DMS114 treated with DMSO at 0.1 percent for 48 hours (cell line): ENCODE results near the gene ABCC4.

Experiments used
- DNase-seq: peaks from one replicate; lab custom pipeline; 2025; ENCODE audit not compliant: unreplicated experiment; lab: John Stamatoyannopoulos, UW

Gene ABCC4

GRCh38 chr13:95122063-95122462 lies 179.2 kb downstream of the ABCC4 start:
- DNase-seq, result no peak

DNA sequence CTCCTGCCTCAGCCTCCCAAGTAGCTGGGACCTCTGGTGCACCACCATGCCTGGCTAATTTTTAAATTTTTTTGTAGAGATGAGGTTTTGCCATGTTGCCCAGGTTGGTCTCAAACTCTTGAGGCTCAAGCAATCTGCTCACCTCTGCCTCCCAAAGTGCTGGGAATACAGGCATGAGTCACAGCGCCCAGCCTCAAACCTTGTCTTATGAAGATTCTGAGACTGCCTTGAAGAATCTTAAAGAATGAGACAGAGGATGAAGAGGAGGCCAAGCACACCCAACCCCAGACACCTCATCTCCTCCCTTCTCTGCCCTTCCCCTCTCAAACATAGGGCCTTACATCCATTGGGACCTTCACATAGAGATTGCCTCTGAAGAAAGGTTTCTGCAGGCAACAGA lies 179.7 kb downstream of the ABCC4 start:
- DNase-seq, result no peak

DNA sequence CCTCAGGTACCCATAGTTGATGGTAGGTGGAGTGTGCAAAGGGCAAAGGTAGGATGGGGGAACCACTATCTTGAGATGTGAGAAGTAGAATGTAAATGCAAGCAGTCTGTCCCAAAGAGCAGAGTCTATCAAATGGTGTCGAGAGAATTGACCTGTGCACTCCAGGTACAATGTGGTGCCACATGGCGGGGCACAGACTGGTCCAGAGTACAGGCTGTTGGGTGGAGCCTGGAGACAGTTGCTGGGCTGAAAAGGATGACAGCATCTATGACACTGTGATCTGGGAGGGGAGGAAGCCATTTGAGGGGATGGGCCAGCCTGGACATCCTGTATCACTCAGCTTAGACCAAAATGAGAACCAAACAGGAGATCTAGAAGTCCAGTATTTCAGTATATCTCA lies 180.6 kb downstream of the ABCC4 start:
- no peak for DNase-seq

GRCh38 chr13:95118541-95119324 lies 182.5 kb downstream of the ABCC4 start:
- DNase-seq, result no peak

- no peak for DNase-seq
Measured at GRCh38 chr13:95117092-95117491, 184.2 kb downstream of the ABCC4 start.

- DNase-seq, result no peak
Measured at GRCh38 chr13:95115525-95115924, 185.7 kb downstream of the ABCC4 start.

GRCh38 chr13:95113601-95114000 lies 187.7 kb downstream of the ABCC4 start:
- DNase-seq, result no peak

GRCh38 chr13:95112883-95113282 lies 188.4 kb downstream of the ABCC4 start:
- no peak for DNase-seq

- DNase-seq, result no peak
Measured at GRCh38 chr13:95111608-95112007, 189.6 kb downstream of the ABCC4 start.

DNA sequence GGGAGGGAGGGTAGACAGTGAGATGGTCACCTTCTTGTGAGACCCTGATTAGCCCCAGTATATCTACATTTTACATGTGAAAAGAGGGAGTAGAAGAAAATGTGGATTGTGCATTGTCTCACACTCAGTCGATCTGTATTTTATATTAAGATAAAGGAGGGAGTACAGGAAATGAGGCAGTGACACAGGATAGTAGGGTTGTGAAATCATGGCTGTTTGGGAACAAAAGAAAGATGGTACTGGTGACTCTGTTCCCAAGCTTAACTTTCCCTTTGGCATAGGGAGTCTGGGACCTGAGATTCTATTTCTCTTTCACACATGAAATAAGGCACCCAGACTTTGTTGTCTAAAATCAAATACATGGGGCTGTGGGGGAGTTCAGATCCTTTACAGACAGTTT lies 194.7 kb downstream of the ABCC4 start:
- no peak for DNase-seq

- DNase-seq, result no peak
Measured at GRCh38 chr13:95100525-95101433, 200.5 kb downstream of the ABCC4 start.

- no peak for DNase-seq
Measured at GRCh38 chr13:95099541-95099940, 201.7 kb downstream of the ABCC4 start.

DNA sequence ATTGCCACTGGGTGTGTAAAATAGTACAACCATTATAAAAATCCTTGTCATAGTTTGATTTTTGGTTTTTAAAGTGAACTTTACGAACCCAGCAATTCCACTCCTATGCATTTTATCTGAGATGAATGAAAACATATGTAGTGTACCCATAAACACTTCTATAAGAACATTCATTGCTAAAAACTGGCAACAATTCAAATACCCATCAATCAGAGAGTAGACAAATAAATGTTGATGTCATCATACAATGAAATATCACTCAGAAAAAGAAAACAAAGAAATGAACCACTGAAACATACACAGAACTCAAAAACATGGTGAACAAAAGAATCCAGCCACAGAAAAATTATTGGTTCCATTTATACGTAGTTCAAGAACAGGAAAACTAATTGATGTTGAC lies 202.3 kb downstream of the ABCC4 start:
- no peak for DNase-seq

- DNase-seq, result no peak
Measured at GRCh38 chr13:95091755-95092154, 209.5 kb downstream of the ABCC4 start.

DNA sequence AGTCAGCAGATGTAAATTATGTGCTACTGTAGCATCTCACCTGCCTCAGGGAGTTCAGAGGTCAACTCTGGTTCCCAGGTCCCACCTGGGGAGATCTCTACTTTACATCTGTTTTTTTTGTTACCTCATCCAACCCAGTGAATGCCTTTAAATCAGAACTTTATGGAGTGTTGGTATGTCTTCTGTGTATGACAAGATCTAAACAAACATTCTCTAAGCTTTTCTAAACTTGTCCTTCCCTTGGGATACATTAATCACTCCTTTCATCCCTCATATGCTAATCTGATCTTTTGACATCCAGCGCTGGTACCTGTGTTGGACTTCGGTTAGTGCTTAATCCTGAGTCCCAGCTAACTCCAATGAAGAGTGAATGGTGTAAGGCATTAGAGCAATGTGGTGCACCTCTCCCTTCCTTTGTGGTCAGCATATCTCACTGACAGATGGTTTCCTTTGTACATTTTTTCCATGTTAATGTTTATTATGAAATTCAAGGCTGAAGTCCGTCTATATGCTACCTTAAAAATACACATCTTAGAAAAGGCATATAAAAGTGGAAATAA lies 213.4 kb downstream of the ABCC4 start:
- DNase-seq, result no peak

GRCh38 chr13:95086761-95087160 lies 214.5 kb downstream of the ABCC4 start:
- DNase-seq, result no peak

DNA sequence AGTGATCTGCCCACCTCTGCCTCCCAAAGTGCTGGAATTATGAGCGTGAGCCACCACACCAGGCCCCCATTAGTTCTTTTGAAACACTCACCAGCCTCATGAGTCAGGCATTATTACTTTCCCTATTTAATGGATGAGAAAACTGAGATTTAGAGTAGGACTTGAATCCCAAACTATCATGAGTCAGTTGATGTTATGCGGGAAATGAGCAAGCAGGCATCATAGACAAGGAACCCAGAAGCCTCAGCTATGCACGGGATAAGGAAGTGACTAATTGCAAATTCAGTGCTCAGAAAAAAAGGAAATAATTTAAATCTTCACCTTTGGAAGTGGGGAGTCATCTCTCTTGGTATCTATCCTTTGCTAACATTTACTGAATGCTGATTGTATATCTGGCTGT lies 217.5 kb downstream of the ABCC4 start:
- DNase-seq, result no peak

GRCh38 chr13:95083066-95083465 lies 218.2 kb downstream of the ABCC4 start:
- no peak for DNase-seq

DNA sequence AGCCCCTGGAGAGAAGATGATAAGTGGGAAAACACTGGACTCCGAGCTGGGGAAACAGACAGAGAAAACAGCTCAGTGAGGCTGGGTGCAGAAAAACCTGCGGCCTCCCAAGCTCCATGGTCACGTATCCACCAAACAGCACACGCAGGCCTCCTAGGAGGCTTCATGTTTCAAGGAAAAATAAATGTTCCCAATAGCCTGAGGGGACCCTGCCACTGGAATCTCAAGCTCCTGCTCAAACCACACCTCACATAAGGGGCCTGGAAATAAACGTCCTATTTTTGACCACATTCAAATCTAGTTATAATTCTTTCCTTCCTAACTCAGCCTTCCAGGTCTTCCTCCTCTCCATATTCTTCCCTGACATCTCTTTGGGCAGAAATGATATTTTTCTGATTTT lies 225.7 kb downstream of the ABCC4 start:
- no peak for DNase-seq

DNA sequence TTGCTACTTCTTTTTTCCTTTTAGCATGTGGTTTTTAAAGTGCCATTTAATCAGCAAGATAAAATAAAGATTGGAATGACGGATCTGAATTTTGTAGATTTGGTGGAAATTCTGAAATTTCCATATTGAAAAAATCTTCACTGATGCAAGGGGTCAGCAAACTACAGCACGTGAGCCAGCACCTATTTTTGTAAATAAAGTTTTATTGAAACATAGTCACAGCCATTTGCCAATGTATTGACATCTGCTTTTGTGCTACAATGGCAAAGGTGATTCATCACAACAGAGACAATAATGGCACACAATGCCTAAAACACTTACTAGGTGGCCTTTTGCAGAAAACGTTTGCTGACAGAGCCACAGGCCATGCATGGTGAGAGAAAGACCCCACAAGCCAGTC lies 226.4 kb downstream of the ABCC4 start:
- no peak for DNase-seq

DNA sequence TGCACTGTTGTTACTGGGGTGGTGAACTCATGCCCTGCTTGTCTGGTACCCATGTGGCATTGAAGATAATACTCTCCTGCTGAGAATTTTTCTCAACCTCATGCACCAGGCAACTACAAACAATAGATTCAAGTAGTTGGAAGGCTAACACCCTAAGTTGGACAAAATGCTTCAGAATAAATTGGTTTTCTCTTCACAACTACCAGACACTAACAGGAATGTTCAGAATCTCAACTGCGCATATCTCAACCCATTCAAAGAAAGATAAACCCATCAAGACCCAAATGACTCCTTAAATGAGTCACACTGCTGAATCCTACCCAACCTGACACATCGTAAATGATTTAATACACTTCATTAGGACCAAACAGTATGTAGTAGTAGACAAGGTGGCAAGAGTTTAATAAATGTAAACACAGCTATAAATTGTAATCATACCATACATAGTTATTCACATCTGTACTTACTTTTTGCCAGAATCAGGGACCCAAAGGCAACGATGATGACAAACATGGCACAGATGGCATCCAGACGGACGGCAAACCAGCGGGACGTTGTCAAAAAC lies 227.4 kb downstream of the ABCC4 start:
- DNase-seq, result no peak

DNA sequence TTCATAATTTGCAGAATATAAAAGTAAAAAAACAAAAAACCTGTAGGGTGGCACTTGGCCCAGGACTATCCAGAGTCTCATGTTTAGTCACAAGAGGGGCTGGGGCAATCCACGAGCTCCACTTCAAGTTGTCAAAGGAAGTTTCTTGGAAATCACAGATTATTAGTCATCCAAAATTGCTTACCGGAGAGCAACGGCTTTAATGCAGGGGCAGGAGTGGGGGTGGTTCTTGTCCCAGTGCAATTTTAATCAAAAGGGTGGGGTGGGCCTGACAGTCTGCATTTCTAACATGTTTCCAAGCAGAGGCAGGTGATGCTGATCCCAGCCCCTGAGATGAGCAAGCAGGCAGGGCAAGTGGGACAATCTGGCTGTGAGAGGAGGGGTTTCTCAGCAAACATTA lies 233.9 kb downstream of the ABCC4 start:
- no peak for DNase-seq
